Liver (tissue), 9 donors: Measurements from ENCODE around the gene PTGIR. TPM values are rescaled to one million over a fixed set of nuclear protein-coding genes. Genes with fewer than 3 reads are reported as not detected.

ENCODE experiments used
- DNase-seq: peaks from one replicate; pipeline ENCODE4 v3.0.0-alpha.2; 2017; ENCODE audit warnings: low spot score
- H3K27ac ChIP-seq, 2 donors: one replicate each; pipeline ENCODE4 v1.7.0; 2013; ENCODE audit warnings: inconsistent platforms in 2 of 2, low read length in 2 of 2, control low read depth in 1 of 2, low read depth in 1 of 2, mild to moderate bottlenecking in 1 of 2
- H3K27me3 ChIP-seq, 4 donors: one replicate each; pipeline versions ENCODE4 v1.6.1 to v1.7.0; 2013; ENCODE audit warnings: low read length in 3 of 4, inconsistent platforms in 1 of 4, mild to moderate bottlenecking in 1 of 4, moderate library complexity in 1 of 4; ENCODE audit not compliant: control insufficient read depth in 4 of 4, insufficient read depth in 4 of 4
- H3K36me3 ChIP-seq, 4 donors: one replicate each; pipeline versions ENCODE4 v1.6.1 to v1.7.0; 2013; ENCODE audit warnings: low read length in 3 of 4, mild to moderate bottlenecking in 3 of 4, low read depth in 1 of 4, moderate library complexity in 1 of 4; ENCODE audit not compliant: control insufficient read depth in 4 of 4, insufficient read depth in 3 of 4
- H3K4me1 ChIP-seq, 4 donors: one replicate each; pipeline versions ENCODE4 v1.6.1 to v1.7.0; 2013; ENCODE audit warnings: low read length in 3 of 4, mild to moderate bottlenecking in 3 of 4, moderate library complexity in 1 of 4; ENCODE audit not compliant: control insufficient read depth in 4 of 4, insufficient read depth in 4 of 4
- H3K4me3 ChIP-seq, 3 donors: one replicate each; pipeline versions ENCODE4 v1.6.1 to v1.7.0; 2013; ENCODE audit warnings: low read length in 3 of 3, control low read depth in 1 of 3, low read depth in 1 of 3, mild to moderate bottlenecking in 1 of 3
- H3K9ac ChIP-seq, 2 donors: one replicate each; pipeline ENCODE4 v1.7.0; 2013; ENCODE audit warnings: low read length in 2 of 2, mild to moderate bottlenecking in 2 of 2, moderate library complexity in 2 of 2, control low read depth in 1 of 2, low read depth in 1 of 2
- H3K9me3 ChIP-seq, 4 donors: one replicate each; pipeline versions ENCODE4 v1.6.1 to v1.7.0; 2013; ENCODE audit warnings: low read length in 3 of 4; ENCODE audit not compliant: control insufficient read depth in 4 of 4
- EGR1 ChIP-seq, 2 donors: IDR thresholded peaks; 2 replicates each; pipeline ENCODE4 v1.6.1; 2016 to 2018; ENCODE audit warnings: antibody characterized with exemption in 2 of 2, low read depth in 2 of 2
- FOXA1 ChIP-seq: IDR thresholded peaks from 2 replicates; pipeline ENCODE4 v1.6.1; 2016; ENCODE audit warnings: antibody characterized with exemption
- FOXA2 ChIP-seq: IDR thresholded peaks from 2 replicates; pipeline ENCODE4 v1.6.1; 2016; ENCODE audit warnings: antibody characterized with exemption
- GABPA ChIP-seq, 2 donors: IDR thresholded peaks in 1 of 2; conservative IDR thresholded peaks in 1 of 2; 2 replicates each; pipeline ENCODE4 v1.6.1; 2016; ENCODE audit warnings: antibody characterized with exemption in 2 of 2, mild to moderate bottlenecking in 1 of 2, moderate library complexity in 1 of 2
- HNF4A ChIP-seq, 2 donors: conservative IDR thresholded peaks; 2 replicates each; pipeline ENCODE4 v1.6.1; 2016; ENCODE audit warnings: antibody characterized with exemption in 2 of 2, mild to moderate bottlenecking in 2 of 2
- HNF4G ChIP-seq: IDR thresholded peaks from 2 replicates; pipeline ENCODE4 v1.6.1; 2016; ENCODE audit warnings: antibody characterized with exemption
- JUND ChIP-seq, 2 donors: IDR thresholded peaks; 2 replicates each; pipeline ENCODE4 v1.6.1; 2016; ENCODE audit warnings: antibody characterized with exemption in 2 of 2
- NR2F2 ChIP-seq: IDR thresholded peaks from 2 replicates; pipeline ENCODE4 v1.6.1; 2016; ENCODE audit warnings: antibody characterized with exemption
- RAD21 ChIP-seq, 2 donors: IDR thresholded peaks; 2 replicates each; pipeline ENCODE4 v1.6.1; 2016; ENCODE audit warnings: antibody characterized with exemption in 2 of 2, mild to moderate bottlenecking in 2 of 2
- RXRA ChIP-seq, 2 donors: IDR thresholded peaks; 2 replicates each; pipeline ENCODE4 v1.6.1; 2017 to 2018; ENCODE audit warnings: antibody characterized with exemption in 2 of 2, mild to moderate bottlenecking in 1 of 2
- SP1 ChIP-seq: IDR thresholded peaks from 2 replicates; pipeline ENCODE4 v1.6.1; 2018; ENCODE audit warnings: antibody characterized with exemption, mild to moderate bottlenecking
- TAF1 ChIP-seq: conservative IDR thresholded peaks from 2 replicates; pipeline ENCODE4 v1.6.1; 2016; ENCODE audit warnings: antibody characterized with exemption, mild to moderate bottlenecking
- YY1 ChIP-seq: IDR thresholded peaks from 2 replicates; pipeline ENCODE4 v1.6.1; 2016; ENCODE audit warnings: antibody characterized with exemption, mild to moderate bottlenecking
- whole genome bisulfite sequencing: extraction: QIAGEN DNeasy Blood & Tissue Kit; methylation state at CpG from one replicate; pipeline ENCODE4 v1.1.7; 2013; 5-methylcytosine and 5-hydroxymethylcytosine counted together
- polyA plus RNA-seq, 2 donors: library from polyadenylated mRNA; stranded (reverse) in 1 of 2; unstranded in 1 of 2; fragments of 200-250 nt in 1 of 2; fragments of >200 nt in 1 of 2; fragmentation: Nextera tagmentation in 1 of 2; extraction: Ambion mirVana in 1 of 2; gene quantifications; one replicate each; pipeline versions ENCODE4 v1.2.1 to v1.2.3, GENCODE V29; 2013 to 2015
- total RNA-seq, 2 donors: library from RNA; depleted of rRNA; stranded (reverse); fragments of >200 nt; gene quantifications; one replicate each; pipeline ENCODE4 v1.2.3, GENCODE V29; 2014
- TF ChIP-seq, protein P1 (sequence below): IDR thresholded peaks from 2 replicates; pipeline ENCODE4 v1.6.1; 2016; ENCODE audit warnings: antibody characterized with exemption
- TF ChIP-seq, protein P2 (sequence below): IDR thresholded peaks from 2 replicates; pipeline ENCODE4 v1.6.1; 2016; ENCODE audit warnings: antibody characterized with exemption
- TF ChIP-seq, protein P3 (sequence below): IDR thresholded peaks from 2 replicates; pipeline ENCODE4 v1.6.1; 2016; ENCODE audit warnings: antibody characterized with exemption
- TF ChIP-seq, protein P4 (sequence below): IDR thresholded peaks from 2 replicates; pipeline ENCODE4 v1.6.1; 2016; ENCODE audit warnings: antibody characterized with exemption, mild to moderate bottlenecking
- TF ChIP-seq, protein P5 (sequence below): fragments of 150-350 bp; IDR thresholded peaks from 2 replicates; pipeline ENCODE4 v1.5.1; 2017; ENCODE audit warnings: improper control_type of control experiment, low read depth, low read length; ENCODE audit not compliant: missing input control
- donor health status: healthy.
- donor health status: healthy.
- donor health status: healthy.
- donor health status: healthy.
- donor health status: healthy.

Gene PTGIR
- total and polyA plus RNA-seq, 4 donors: 1.4 to 5.9 (median 2.9) TPM

DNA sequence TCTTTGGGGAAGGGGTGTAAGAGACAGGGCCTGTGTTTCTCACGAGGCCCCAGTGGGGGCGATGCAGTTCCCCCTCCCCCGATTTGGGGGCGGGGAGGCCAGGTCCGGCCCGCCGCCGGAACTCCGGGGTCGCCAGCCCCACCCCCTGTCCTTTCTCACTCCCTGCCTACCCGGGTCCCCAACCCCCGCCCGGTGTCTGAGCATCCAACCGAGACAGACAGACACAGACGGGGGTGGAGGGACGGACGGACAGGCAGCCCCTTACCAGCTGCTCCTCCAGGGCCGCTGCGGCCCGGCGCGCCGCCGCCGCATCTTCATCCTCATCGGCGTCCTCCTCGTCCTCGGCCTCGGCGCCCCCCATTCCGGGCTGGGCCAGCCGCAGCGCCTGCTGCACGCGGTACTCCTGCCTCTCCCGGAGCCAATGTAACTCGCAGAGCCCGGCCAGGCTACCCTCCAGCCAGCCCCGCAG is 35.7 kb upstream of the PTGIR start (continued):
- TF ChIP-seq, protein P1, sequence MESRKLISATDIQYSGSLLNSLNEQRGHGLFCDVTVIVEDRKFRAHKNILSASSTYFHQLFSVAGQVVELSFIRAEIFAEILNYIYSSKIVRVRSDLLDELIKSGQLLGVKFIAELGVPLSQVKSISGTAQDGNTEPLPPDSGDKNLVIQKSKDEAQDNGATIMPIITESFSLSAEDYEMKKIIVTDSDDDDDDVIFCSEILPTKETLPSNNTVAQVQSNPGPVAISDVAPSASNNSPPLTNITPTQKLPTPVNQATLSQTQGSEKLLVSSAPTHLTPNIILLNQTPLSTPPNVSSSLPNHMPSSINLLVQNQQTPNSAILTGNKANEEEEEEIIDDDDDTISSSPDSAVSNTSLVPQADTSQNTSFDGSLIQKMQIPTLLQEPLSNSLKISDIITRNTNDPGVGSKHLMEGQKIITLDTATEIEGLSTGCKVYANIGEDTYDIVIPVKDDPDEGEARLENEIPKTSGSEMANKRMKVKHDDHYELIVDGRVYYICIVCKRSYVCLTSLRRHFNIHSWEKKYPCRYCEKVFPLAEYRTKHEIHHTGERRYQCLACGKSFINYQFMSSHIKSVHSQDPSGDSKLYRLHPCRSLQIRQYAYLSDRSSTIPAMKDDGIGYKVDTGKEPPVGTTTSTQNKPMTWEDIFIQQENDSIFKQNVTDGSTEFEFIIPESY: no peak

DNA sequence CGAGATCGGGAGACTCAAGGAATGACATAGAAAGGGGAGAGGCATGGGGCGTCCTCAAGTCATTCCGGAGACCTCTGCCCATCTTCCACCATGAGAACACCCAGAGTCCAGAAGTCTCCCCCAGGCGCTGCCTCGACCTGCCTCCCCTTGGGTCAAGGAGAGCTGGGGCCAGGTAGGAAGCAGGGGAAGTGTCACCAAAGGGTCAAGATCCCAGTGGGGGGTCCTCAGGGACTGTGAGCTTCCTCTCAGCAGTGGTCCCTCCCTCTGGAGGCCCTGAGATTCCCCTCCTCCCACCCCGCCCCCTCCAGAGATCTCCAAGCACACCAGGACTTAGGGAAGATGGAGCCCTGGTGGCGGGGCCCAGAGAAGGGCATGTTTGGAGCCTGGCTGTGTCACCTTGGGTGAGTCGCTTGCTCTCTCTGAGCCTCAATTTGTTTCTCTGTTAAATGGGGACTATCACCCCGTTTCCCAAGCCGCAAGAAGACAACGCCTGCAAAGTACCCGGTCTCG is 35.2 kb upstream of the PTGIR start:
- H3K27ac ChIP-seq: peak overlapping the region; percentile 43 to 69
- 13% methylated on average over 14 of the region's 14 CpGs for WGBS
- peaks cover 5 to 26% (median 12%) of the 10 kb centered on the region in 4 donors for H3K4me1 ChIP-seq
- no peaks in the 10 kb centered on the region for H3K36me3 ChIP-seq
- H3K9ac ChIP-seq: no peak overlapping the region
- TF ChIP-seq EGR1 (IDR thresholded peaks at IDR 0.05; ENCODE audit: low read depth in 2 of 2) (no peak), YY1 (no peak), HNF4G (no peak), FOXA2 (no peak), HNF4A (conservative IDR thresholded peaks at IDR 0.05) (no peak), TAF1 (no peak), NR2F2 (no peak), RAD21 (IDR thresholded peaks at IDR 0.05) (no peak), GABPA (IDR thresholded peaks at IDR 0.05 in 1 of 2, conservative IDR thresholded peaks at IDR 0.05 in 1 of 2) (no peak), RXRA (IDR thresholded peaks at IDR 0.05) (no peak), SP1 (no peak), JUND (IDR thresholded peaks at IDR 0.05) (no peak), FOXA1 (no peak)
- TF ChIP-seq, protein P2, sequence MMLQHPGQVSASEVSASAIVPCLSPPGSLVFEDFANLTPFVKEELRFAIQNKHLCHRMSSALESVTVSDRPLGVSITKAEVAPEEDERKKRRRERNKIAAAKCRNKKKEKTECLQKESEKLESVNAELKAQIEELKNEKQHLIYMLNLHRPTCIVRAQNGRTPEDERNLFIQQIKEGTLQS: no peak
- TF ChIP-seq, protein P3, sequence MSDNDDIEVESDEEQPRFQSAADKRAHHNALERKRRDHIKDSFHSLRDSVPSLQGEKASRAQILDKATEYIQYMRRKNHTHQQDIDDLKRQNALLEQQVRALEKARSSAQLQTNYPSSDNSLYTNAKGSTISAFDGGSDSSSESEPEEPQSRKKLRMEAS: no peak
- TF ChIP-seq, protein P4, sequence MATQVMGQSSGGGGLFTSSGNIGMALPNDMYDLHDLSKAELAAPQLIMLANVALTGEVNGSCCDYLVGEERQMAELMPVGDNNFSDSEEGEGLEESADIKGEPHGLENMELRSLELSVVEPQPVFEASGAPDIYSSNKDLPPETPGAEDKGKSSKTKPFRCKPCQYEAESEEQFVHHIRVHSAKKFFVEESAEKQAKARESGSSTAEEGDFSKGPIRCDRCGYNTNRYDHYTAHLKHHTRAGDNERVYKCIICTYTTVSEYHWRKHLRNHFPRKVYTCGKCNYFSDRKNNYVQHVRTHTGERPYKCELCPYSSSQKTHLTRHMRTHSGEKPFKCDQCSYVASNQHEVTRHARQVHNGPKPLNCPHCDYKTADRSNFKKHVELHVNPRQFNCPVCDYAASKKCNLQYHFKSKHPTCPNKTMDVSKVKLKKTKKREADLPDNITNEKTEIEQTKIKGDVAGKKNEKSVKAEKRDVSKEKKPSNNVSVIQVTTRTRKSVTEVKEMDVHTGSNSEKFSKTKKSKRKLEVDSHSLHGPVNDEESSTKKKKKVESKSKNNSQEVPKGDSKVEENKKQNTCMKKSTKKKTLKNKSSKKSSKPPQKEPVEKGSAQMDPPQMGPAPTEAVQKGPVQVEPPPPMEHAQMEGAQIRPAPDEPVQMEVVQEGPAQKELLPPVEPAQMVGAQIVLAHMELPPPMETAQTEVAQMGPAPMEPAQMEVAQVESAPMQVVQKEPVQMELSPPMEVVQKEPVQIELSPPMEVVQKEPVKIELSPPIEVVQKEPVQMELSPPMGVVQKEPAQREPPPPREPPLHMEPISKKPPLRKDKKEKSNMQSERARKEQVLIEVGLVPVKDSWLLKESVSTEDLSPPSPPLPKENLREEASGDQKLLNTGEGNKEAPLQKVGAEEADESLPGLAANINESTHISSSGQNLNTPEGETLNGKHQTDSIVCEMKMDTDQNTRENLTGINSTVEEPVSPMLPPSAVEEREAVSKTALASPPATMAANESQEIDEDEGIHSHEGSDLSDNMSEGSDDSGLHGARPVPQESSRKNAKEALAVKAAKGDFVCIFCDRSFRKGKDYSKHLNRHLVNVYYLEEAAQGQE: no peak
- TF ChIP-seq, protein P5, sequence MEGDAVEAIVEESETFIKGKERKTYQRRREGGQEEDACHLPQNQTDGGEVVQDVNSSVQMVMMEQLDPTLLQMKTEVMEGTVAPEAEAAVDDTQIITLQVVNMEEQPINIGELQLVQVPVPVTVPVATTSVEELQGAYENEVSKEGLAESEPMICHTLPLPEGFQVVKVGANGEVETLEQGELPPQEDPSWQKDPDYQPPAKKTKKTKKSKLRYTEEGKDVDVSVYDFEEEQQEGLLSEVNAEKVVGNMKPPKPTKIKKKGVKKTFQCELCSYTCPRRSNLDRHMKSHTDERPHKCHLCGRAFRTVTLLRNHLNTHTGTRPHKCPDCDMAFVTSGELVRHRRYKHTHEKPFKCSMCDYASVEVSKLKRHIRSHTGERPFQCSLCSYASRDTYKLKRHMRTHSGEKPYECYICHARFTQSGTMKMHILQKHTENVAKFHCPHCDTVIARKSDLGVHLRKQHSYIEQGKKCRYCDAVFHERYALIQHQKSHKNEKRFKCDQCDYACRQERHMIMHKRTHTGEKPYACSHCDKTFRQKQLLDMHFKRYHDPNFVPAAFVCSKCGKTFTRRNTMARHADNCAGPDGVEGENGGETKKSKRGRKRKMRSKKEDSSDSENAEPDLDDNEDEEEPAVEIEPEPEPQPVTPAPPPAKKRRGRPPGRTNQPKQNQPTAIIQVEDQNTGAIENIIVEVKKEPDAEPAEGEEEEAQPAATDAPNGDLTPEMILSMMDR: no peak
- TF ChIP-seq, protein P1: no peak
- DNase-seq: no peak
- no peaks in the 10 kb centered on the region for H3K9me3 ChIP-seq
- H3K27me3 ChIP-seq: peaks cover 0 to 7% (median 4%) of the 10 kb centered on the region in 4 donors
- H3K4me3 ChIP-seq: peak overlapping the region in 1 of 3 donors; percentile 66
